Ishikawa (cell line): Measurements from ENCODE around the gene ATXN1.

Source experiments
- CEBPB ChIP-seq: IDR thresholded peaks from 2 replicates; pipeline ENCODE4 v1.6.1; 2012
- CREB1 ChIP-seq: IDR thresholded peaks from 2 replicates; pipeline ENCODE4 v1.6.1; 2012; ENCODE audit warnings: low read depth
- EGR1 ChIP-seq: IDR thresholded peaks from 2 replicates; pipeline ENCODE4 v1.6.1; 2012
- EP300 ChIP-seq: IDR thresholded peaks from 2 replicates; pipeline ENCODE4 v1.6.1; 2012; ENCODE audit warnings: borderline replicate concordance
- FOXM1 ChIP-seq: IDR thresholded peaks from 2 replicates; pipeline ENCODE4 v1.6.1; 2012; ENCODE audit warnings: low read depth, borderline replicate concordance
- NFIC ChIP-seq: IDR thresholded peaks from 2 replicates; pipeline ENCODE4 v1.6.1; 2012
- RAD21 ChIP-seq: IDR thresholded peaks from 2 replicates; pipeline ENCODE4 v1.6.1; 2012; ENCODE audit warnings: low read depth
- TAF1 ChIP-seq: IDR thresholded peaks from 2 replicates; pipeline ENCODE4 v1.6.1; 2012; ENCODE audit warnings: low read depth, mild to moderate bottlenecking
- TCF12 ChIP-seq: IDR thresholded peaks from 2 replicates; pipeline ENCODE4 v1.6.1; 2012; ENCODE audit warnings: low read depth
- TEAD4 ChIP-seq: IDR thresholded peaks from 2 replicates; pipeline ENCODE4 v1.6.1; 2012
- YY1 ChIP-seq: IDR thresholded peaks from 2 replicates; pipeline ENCODE4 v1.6.1; 2012; ENCODE audit warnings: low read depth
- ZBTB7A ChIP-seq: IDR thresholded peaks from 2 replicates; pipeline ENCODE4 v1.6.1; 2012; ENCODE audit warnings: low read depth
- TF ChIP-seq, protein P1 (sequence below): IDR thresholded peaks from 2 replicates; pipeline ENCODE4 v1.6.1; 2012
- TF ChIP-seq, protein P2 (sequence below): IDR thresholded peaks from 2 replicates; pipeline ENCODE4 v1.6.1; 2012; ENCODE audit warnings: low read depth, mild to moderate bottlenecking
- TF ChIP-seq, protein P3 (sequence below): IDR thresholded peaks from 2 replicates; pipeline ENCODE4 v1.6.1; 2012

ATXN1 gene

DNA sequence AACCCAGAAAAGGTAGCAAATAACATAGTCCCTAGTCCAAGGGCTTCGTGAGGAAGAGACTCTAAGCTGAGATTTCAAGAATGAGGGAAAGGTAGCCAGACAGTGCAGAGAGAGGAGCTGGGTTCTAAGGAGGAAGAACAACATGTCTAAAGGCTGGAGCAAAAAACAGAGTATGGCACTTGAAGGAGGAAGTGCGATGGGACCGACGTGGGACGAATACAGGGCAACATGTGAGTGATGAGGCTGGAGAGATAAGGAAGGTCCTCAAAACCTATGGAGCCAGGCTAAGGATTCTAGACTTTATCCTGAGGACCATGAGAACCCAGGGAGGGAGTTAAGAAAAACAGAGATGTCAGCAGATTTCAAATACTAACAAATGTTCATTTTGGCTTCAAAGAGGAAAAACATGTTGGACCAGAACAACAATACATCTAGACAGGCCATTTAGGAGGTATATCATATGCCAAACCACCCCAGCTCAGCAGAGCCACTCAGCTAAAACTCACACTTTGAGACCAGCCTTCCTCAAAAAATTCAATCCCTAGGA lies 17.5 kb downstream of the ATXN1 start:
- TF ChIP-seq EP300 (no peak), CEBPB (no peak), TAF1 (no peak), ZBTB7A (no peak), FOXM1 (no peak), TCF12 (no peak)
- TF ChIP-seq, protein P1, sequence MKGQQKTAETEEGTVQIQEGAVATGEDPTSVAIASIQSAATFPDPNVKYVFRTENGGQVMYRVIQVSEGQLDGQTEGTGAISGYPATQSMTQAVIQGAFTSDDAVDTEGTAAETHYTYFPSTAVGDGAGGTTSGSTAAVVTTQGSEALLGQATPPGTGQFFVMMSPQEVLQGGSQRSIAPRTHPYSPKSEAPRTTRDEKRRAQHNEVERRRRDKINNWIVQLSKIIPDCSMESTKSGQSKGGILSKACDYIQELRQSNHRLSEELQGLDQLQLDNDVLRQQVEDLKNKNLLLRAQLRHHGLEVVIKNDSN = no peak
- TF ChIP-seq, protein P2, sequence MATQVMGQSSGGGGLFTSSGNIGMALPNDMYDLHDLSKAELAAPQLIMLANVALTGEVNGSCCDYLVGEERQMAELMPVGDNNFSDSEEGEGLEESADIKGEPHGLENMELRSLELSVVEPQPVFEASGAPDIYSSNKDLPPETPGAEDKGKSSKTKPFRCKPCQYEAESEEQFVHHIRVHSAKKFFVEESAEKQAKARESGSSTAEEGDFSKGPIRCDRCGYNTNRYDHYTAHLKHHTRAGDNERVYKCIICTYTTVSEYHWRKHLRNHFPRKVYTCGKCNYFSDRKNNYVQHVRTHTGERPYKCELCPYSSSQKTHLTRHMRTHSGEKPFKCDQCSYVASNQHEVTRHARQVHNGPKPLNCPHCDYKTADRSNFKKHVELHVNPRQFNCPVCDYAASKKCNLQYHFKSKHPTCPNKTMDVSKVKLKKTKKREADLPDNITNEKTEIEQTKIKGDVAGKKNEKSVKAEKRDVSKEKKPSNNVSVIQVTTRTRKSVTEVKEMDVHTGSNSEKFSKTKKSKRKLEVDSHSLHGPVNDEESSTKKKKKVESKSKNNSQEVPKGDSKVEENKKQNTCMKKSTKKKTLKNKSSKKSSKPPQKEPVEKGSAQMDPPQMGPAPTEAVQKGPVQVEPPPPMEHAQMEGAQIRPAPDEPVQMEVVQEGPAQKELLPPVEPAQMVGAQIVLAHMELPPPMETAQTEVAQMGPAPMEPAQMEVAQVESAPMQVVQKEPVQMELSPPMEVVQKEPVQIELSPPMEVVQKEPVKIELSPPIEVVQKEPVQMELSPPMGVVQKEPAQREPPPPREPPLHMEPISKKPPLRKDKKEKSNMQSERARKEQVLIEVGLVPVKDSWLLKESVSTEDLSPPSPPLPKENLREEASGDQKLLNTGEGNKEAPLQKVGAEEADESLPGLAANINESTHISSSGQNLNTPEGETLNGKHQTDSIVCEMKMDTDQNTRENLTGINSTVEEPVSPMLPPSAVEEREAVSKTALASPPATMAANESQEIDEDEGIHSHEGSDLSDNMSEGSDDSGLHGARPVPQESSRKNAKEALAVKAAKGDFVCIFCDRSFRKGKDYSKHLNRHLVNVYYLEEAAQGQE = no peak

DNA sequence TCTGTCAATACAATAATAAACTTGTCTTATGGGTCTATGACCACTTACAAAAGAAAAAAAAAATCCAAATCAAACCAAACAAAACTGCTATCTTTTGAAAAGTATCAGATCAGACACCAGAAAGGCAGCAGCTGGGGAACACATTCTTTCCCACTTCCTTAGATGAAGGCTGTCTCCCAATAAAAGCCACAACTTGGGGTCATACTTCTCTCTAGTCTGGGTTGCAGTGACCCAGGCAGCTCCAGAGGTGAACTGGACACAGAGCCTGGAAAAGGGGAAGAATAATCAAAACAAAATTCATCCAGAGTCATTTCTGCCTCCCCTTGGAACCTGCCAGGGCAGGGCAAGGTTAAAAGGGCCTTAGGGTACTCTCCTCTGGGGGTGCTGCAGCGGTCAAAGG lies 19.1 kb downstream of the ATXN1 start:
- TF ChIP-seq ZBTB7A = no peak
- no peak for TF ChIP-seq TCF12
- no peak for TF ChIP-seq YY1
- TF ChIP-seq, protein P3, sequence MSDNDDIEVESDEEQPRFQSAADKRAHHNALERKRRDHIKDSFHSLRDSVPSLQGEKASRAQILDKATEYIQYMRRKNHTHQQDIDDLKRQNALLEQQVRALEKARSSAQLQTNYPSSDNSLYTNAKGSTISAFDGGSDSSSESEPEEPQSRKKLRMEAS = no peak
- no peak for TF ChIP-seq CREB1
- TF ChIP-seq EP300 = no peak
- no peak for TF ChIP-seq TEAD4

DNA sequence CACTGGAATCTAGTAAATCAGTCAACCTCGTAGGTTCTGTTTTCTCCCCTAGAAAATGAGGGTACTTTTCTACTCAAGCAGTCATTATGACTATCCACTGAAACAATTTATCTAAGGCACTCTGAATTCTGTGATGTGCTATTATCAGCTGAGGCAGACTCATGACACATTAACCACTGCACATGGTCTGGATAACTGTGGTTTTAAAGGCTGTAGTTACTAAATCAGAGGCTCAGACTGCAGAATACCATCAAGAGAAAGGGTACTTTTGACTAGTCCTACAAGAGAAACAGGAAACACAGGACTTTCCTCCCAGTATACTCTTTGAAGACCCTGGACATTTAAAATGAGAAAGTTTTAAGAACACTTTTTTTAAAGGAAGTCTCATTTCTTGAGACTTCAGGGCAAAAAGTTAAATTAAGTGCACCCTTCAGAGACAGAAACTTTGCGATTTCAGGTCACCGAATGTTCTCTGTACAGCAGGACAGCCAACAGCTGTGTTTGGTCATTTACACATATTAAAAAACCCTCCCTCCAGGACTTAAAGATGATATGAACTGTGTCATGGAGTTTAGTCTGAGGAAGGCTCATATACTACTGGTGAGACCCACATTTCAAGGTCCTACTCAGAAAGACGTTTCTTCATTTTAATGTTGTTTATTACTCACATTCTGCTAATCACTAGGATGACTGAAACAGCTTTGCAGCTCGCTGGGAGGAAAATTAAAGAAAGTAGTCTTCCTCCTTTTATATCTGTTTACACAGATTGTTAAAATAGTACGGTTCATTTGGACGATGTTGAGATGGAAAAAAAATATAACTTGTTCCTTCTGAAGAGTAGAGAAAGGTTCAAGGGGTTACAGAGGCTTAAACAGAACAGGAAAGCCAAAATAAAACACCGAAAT lies 19.9 kb downstream of the ATXN1 start:
- TF ChIP-seq RAD21 (no peak), NFIC (no peak), CEBPB (no peak)
- TF ChIP-seq, protein P3 = no peak

DNA sequence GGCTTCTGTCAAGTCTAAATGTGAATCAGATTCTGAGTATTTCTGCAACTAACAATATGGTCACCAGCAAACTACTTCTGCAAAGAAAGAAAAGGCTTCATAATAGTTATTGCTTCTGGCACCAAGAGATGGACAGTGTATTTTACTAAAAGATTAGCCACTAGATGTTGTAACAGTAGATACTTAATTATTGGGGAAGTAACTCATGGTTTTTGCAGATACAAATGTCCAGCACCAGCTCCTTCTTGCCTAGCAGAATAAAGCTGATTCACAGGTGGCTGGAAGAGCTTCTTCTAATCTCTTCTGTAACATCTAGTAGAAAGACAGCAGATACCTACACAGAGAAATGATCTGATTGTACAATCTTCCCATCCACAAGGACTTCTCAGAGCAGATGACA lies 21.2 kb downstream of the ATXN1 start:
- TF ChIP-seq ZBTB7A = no peak
- TF ChIP-seq YY1 = no peak
- TF ChIP-seq CEBPB = no peak
- TF ChIP-seq EGR1 = no peak
- TF ChIP-seq, protein P1 = no peak
- TF ChIP-seq TCF12 = no peak
- TF ChIP-seq RAD21 = no peak
- no peak for TF ChIP-seq FOXM1
- TF ChIP-seq EP300 = no peak
- no peak for TF ChIP-seq CREB1
- TF ChIP-seq, protein P3 = no peak
- TF ChIP-seq TEAD4 = no peak
- TF ChIP-seq, protein P2 = no peak
- TF ChIP-seq NFIC = no peak
- no peak for TF ChIP-seq TAF1

DNA sequence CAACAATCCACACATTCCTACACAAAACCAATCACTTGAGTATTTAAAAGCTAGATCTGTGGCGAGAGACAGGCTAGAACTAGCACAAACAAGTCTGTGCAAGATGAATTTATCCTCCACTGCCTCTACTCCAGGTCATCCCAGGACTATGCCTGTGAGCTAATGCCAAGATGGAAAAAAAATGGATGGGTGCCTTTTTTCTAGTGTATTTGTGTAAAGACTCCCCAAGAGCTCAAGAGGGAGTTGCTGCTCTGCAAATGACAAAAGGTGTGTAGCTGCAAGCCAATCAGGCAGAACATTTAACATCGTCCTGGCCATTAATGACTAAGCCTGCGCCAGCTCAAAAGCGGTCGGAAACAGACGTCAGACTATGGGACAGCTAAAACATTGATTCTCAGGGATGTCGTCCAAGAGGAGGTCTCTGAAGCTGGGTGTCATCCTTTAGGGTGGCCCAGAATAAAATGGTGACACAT lies 21.9 kb downstream of the ATXN1 start:
- TF ChIP-seq TAF1 (no peak), RAD21 (no peak), NFIC (no peak), YY1 (no peak), EGR1 (no peak), EP300 (no peak), TEAD4 (no peak), ZBTB7A (no peak)
- TF ChIP-seq, protein P2 = no peak
- TF ChIP-seq, protein P1 = no peak
